CMK (cell line): ENCODE data around the gene FAM120A.

Experiments used
- DNase-seq: peaks from one replicate; pipeline ENCODE4 v3.0.0-alpha.2; 2010; ENCODE audit warnings: low read depth

FAM120A gene

DNA sequence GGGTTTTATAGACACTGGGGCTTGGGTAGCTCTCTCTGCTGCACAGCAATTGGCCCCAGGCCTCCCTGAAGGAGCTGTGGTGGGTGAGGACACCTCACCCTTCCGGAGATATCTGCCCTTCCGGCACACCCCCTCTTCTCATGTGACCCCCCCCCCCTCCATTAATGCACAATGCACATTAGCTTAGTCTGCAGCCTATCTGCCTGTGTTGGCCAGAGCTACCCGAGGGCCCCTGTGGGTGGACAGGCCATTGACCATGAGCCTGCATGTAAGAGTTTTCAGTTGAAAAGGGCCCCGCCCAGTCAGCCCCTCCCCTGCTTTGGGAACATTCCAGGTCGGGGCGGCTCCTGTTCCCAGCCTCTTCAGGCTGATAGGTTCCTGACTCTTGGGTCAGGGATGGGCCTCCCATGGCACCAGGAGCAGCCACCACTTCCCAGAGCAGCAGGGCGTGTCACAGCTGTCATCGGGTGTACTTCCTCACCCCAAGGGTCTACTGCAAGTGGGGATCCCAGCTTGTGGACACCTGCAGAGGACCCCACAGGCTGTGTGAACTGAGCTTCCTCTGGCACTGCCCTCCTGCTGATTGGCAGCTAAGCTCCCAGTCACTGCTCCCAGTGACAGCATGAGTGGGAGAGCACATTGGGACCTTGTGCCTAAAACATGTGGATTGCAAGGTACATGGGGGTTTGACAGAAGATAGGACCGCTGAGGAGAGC lies 142.7 kb downstream of the FAM120A start:
- DNase-seq: no peak

DNA sequence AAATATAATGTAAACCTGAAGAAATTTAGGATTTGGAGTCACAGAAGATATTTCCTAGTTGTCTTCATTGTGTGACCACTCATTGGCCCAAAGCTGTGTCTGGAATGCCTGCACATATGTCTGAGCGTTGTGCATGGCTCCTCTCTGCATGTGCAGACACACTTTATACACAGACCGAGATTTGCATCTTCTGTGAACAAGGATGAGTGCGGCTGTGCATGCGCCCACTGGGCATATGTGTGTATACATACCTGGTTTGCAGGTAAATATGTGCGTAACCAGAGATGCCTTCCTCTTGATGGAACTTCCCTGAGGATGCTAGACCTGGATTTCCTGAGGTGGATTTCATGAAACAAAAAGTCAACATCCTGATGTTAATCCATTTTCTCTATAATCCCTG lies 144.0 kb downstream of the FAM120A start:
- DNase-seq: no peak

DNA sequence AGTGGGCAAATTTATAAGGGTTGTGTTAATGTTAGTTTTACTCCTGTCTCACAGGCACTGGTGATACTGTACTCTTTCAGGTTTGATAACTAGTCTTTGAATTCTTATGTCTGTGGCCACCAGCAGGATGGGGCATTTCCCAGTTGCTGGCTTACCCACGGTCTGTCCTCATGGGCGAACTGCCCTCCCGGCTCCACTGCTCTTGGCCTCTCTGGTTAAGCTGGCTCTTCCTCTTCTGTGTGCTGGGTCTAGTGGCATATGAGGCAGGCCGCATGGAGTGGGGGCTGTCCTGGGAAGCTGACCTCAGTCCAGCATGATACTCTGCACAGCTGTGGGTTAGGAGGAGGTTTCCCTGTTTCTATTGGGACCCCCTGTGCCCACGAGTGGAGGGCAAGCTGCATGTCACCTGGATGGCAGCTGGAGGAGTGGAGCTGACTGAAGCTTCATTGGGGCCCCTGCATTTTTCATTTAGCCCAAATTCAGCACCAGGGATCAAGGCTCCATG lies 144.4 kb downstream of the FAM120A start:
- DNase-seq: no peak

DNA sequence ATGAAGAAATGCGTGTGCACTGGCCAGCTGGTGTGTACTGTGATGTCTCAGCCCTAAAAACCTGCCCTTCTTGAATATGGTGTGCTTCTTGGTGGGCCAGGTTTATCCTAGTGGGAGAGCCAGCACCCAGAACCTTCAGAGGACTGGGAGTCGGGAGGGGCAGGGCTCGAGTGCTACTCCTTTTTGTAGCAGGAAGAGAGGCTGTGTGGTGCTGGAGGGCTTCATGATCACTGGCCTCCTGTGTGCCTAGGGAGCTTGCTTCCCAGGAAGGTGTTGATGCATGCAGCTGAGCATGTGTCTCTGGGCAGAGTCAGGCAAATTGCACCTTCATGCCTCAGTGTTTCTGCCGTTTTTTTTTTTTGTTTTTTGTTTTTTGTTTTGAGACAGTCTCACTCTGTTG lies 144.9 kb downstream of the FAM120A start:
- no peak for DNase-seq

DNA sequence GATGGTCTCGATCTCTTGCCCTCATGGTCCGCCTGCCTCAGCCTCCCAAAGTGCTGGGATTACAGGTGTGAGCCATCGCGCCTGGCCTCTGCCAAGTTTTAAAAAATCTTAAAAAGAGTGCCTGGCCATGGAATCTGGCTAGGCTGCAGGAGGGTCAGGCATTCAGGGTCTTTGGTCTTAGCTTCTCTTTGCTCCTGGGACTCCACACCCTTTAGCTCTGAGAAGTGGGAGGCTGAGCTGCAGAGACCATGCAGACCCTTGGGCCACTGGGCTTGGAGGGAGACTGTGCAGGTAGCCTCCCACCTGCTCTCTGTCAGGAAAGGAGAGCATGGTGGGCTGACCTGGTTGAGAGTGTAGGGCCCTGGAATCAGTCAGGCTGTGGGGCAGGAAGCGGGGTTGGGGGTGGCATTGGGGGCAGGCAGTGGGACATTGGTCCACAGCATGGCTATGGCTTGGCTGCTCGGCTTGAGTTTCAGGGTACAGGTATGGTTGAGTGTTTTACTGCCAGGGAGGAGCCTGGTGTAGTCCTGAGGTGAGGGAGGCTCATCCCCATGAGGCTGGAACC lies 145.7 kb downstream of the FAM120A start:
- DNase-seq: no peak

DNA sequence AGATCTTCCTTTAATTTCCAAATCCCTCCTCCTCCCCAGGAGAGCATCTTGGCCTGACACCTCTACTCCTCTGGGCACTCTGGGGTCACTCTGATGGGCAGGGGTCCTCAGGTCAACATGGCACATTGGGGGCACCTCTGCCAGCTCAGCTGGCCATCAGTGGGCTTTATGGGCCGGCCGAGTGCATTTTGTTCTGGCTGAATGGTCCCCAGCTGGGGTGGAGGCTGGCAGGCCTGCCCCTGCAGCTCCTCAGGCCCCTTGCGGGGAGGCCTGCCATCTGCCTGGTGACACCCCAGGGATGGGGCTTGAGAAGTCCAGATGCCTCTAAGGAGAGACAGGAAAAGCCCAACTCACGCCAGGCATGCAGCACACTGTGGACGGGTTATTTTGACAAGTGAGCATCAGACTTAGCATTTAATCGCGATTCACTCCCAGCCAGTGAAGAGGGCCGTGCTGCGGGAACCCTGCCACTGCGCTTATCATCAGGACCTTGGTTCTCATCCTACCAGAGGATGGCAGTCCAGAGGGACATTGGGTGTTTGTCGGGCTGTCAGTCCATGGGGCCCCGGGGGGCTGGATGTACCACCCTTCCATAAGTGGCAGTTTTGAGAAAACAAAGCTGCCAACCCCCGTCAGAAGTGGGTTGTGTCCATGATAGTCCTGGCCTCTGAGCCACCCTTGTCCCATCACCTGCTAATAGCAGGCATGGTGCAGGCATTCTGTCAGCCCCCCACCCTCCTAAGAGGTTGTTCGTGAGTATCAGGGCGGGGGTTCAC lies 146.6 kb downstream of the FAM120A start:
- no peak for DNase-seq

DNA sequence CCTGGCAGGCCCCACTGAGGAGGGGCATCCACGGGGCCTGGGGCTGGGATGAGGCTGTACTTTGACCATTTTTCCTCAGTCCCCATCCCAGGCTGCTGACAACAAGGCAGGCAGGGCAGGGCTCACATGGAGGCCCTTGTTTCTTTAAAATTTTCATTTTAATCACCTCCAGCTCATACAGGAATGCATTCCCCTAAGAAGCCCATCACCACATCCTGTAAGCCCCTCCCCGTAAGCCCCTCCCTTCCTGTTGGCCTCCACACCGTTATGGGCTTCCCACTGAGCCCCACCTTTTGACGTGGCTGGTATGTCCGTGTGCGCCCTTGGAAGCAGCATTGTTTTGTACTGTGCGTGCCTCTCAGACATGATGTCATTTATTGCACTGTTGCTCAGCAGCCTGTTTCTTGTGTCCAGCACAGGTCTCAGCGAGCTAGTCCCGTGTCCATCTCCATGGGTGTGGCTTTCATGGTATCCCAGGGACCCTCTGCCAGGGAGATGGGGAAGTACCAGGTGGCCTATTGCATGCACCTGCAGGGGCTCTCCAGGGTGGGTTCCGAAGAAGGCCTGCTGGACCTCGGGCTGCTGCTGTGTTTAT lies 147.3 kb downstream of the FAM120A start:
- no peak for DNase-seq

DNA sequence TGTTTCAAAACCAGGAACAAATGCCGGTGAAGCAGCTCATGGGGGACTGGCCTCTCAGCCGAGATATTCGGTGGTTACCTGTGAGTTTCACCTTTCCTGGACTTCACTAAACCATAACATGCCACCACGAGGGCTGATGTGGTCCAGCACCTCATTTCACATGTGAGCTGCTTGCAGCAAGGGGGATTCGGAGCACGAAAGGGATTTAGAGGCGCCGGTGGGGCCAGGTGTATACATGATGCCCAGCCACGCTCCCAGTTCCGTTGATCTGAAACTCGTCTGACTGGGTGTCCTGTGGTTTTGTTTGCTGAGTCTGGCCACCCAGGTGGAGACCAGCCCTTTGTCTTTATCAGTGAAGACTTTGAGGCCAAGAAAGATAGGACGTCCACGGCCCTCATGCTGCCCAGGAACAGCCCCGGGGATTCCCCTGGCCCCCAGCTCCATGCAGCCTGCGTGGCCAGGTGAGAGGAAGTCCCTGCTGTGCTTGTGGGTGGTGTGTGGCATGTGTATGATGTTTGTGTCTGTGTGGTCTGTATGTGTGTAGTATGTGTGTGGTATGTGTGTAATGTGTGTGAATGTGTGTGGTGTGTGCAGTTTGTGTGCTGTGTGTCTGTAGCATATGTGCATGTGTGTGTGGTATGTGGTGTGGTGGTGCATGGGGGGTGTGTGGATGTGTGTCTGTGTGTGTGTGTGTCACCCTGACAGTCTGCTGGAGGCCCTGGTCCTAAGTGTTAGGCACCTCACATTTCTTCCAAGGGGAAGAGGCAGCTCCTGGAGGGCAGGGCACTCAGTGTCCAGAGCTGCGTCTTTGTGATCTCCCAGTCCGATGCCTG lies 148.3 kb downstream of the FAM120A start:
- DNase-seq: no peak

DNA sequence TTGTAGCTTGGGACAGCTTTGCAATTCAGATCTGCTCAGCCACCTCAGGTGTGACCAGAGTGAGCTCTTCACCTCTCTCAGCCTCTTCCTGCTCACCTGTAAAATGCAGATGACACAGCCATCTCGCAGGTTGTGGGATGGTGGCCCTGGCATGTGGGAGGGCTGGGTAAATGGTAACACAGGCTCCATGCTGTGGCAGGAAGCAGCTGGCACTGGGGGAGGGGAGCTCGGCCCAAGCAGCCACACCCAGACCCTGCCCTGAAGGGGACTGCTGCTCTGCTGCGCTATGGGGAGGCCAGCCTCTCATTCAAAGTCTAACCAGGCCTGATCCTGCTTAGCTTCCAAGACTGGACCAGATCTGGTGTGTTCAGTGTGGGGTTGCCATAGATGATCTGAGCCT lies 149.0 kb downstream of the FAM120A start:
- no peak for DNase-seq

DNA sequence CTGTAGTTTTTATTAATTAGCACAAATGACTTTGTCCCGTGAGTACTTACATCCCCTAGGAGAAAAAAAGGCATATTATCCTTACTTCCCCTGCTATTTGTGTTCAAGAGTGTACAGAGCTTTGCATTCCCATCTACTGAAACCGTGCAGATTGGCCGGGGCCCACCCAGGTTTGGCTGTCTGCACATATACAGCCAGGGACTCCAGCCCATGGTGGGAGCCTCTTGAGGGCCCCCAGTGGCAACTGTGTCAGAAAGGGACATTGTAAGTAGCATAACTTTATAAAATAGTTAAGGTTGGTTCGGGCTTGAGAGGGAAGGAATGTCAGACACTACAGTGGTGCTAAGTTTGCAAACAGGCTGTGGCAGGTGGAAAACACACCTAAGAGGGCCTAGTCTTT lies 149.6 kb downstream of the FAM120A start:
- DNase-seq: no peak

DNA sequence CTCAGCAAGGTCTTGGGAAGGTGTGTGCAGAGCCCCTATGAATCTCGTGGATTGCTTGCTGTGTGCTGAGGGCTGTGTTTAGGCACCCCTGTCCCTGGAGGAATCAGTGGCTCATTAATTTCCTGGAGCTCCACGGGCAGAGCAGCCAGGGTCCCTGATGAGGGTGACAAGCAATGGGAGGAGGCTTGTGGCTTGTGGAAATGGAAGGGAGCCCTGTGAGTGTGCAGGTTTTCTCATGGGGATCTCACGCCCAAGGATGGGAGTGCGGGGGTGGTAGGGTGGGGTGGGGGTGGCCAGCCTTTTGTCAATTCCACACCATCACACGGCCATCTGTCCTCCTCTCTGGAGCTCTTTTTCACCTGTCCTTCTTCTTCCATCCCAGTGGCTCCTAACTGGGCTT lies 150.2 kb downstream of the FAM120A start:
- DNase-seq: no peak

DNA sequence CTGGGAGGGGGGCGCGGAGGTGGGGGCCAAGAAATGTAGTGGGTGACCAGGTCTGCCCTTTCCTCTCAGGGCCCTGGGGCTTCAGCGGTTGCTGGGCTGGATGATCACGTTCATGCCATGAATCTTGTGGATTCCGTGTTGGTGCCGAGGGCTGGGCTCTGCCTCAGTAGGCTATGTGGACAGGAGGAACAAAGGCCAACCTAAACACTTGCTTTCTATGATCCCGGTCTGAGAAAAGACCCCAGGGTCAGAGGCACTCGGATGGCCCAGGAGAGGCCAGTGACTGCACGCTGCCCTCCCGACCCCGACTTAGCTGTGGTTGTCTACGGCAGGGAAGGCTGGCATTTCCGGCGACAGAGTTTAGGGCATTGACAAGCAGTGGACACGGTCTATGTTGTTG lies 151.5 kb downstream of the FAM120A start:
- DNase-seq: no peak

DNA sequence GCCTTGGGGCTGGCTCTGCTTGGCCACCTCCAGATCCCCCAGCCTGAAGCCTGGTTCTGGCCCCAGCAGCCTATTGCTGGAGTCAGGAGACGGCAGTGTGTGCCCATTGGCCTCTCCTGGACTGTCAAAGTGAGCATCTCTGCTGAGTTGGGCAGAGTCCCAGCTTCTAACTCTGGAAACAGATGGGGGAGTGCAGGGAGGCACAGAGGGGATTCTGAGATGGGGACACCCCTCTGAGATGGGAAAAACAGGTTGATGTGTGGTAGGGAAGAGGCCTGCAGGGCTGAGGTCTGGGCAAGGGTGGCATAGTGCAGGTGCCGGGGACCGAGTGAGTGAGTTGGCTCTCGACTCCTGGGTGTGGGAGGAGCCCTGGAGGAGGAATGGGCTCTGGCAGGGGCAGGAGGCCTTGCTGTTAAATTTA lies 152.4 kb downstream of the FAM120A start:
- no peak for DNase-seq

DNA sequence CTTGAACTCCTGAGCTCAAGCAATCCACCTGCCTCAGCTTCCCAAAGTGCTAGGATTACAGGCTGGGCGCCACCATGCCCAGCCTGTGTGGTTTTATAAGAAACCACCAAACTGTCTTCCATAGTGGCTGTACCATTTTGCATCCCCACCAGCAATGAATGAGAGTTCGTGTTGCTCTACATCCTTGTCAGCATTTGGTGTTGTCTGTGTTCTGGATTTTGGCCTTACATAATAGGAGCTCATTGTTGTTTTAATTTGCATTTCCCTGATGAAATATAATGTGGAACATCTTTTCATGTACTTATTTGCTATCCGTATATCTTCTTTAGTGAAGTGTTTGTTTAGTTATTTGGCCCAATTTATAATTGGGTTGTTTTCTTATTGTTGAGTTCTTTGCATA lies 154.7 kb downstream of the FAM120A start:
- DNase-seq: no peak

DNA sequence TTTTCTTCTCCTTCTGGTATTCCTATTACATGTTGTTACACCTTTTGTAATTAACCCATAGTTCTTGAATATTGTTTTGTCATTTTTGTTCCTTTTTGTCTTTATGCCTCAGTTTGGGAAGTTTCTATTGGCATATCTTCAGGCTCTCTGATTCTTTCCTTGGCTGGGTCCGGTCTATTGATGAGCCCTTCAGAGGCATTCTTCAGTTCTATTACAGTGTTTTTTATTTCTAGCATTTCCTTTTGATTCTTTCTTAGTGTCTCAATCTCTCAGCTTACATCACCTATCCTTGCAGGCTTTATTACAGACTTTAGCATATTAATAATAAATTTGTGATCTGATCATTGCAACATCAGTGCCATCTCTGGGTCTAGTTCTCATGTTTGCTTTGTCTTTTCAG lies 158.7 kb downstream of the FAM120A start:
- DNase-seq: no peak

DNA sequence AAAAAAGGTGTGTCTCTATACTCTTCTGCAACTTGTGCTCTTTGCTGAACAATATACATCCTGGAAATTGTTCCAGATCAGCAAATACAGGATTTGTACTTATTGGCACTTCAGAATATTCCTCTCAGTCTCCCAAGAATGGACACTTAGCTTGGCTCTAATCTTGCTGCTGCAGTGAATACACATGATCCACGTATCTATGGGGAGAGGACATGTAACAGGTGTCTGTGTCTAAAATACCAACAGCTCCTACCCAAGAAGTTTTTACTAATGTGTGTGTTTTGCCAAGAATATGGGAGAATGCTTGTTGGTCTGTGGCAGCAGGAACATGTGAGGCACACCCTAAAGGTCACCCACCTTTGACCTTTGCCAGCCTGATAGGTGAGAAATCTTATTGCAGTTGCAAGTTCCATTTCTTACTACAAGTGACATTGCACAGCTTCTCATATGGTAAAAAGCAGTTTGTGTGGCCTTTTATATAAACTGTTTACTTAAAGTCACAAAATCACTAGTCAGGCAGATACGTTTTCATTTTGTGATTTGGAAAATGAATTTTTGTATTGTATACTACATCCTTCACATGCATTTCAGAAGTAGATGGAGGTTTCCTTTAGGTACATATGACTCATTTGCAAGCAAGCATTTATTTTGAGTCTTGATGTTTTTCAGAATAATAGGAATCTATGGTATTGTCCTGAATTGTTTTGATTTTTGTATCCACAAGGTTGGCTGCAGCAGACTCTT lies 160.7 kb downstream of the FAM120A start:
- DNase-seq: no peak

DNA sequence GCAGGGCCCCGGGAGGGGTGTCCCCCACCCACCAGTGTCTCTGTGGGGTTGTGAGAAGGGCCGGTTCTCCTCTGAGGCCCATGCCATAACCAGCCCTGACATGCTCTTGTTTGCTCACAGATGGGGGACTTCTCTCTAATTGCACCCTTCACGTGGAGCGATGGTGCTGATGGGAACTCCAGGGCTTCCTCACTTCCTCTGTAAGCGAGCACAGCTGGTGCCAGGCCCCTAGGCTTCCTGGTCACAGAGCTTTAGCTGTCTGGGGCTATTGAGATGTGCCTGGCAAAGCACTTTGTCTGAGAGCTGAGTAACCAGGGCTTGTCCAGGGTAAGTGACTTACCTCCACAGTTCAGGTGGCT lies 161.3 kb downstream of the FAM120A start:
- no peak for DNase-seq

DNA sequence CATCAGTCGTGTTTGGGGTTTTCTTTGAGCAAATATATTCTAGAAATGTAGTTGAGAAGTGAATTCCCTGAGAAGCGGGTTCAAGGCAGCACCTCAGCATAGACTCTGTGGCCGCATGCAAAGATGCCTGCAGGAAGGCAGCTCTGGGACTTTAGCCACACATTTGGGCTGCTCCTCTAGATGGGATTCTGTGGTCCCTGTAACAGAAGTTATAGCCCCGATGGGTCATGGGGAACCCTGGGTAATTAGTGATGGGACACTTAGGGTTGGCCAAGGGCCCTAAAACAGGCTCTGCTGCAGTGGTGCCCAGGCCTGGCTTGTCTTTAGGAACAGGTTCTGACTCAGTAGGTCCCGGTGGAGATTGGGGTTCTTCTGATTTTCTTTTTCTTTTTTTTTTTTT lies 161.7 kb downstream of the FAM120A start:
- DNase-seq: no peak

DNA sequence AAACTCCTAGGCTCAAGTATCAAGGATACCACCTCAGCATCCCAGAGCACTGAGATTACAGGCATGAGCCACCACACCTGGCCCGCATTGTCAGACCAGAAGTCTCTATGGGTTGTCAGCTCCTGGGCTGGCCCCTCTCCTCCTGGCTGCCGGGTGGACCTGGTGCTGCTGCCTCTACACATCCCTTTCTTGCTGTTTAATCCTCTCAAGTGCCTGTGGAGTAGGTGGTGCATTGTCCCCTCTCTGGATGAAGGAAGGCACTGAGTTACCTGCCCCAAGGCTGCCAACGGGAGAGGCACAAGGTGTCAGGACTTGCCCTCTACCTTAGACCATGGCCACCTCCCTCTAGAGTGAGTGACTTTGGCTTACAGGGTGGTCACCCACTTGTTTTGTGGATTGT lies 162.3 kb downstream of the FAM120A start:
- DNase-seq: no peak

DNA sequence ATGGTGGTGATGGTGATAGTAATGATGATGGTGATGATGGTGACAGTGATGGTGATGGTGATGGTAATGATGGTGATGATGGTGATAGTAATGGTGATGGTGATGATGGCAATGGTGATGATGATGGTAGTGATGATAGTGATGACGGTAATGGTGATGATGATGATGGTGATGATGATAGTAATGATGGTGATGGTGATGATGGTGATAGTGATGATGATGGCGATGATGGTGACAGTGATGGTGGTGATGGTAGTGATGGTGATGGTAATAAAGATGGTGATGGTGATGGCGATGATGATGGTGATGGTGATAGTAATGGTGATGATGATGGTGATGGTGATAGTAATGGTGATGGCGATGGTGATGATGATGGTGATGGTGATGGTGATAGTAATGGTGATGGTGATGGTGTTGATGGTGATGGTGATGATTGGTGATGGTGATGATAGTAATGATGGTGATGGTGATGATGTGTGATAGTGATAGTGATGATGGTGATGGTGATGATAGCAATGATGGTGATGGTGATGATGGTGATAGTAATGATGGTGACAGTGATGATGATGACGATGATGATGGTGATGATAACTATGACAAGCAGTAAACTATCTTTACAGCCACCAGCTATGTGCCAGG lies 163.5 kb downstream of the FAM120A start:
- no peak for DNase-seq
